ENCODE data around the gene ABCC1.
"Not testable (repeated sequence)": the region's sequence is repeated elsewhere in the genome, so short reads cannot be mapped to it uniquely, and the experiment has no call there.

Gene ABCC1

GRCh38 chr16:15970743-15971439, 21.5 kb downstream of the ABCC1 start:
- no peak for DNase-seq

- DNase-seq, result no peak
Measured at GRCh38 chr16:15971440-15971815, 22.0 kb downstream of the ABCC1 start.

DNA sequence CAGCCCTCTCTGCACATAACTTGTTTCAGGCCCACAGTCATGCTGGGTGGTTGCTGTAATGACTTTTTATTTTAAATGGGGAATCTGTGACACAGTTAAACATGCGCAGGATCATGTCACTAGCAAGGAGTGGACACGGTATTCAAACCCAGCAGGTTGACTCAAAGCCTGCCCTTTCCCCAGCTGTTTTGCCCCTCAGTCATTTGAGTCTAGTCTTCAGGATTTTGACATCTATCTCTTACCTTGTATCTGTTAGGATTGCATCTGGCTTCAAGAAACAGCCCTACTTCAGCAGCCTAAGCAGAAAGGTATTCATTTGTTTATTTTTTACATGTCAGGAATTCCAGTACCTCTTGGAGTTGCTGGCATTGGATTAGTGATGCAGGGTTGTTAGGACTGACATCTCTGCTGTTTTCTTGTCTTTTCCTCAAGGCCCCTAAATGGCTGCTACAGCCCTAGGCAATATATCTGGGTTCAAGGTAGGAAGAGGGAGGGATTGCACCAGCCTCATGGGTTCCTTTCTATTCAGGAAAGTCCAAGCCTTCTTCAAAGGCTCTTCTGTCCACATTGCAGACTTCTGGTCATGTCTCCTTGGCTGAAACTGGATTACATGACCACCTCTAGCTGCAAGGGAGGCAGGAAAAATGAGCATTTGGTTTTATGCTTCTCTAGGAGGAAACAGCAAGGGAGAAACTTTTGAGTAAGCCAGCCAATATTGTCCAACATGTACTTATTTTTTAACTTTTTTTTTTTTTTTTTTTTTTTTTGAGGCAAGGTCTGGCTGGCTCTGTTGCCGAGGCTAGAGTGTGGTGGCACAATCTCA, 22.8 kb downstream of the ABCC1 start:
- DNase-seq, result no peak

GRCh38 chr16:15973421-15973820, 24.0 kb downstream of the ABCC1 start:
- no peak for DNase-seq

- no peak for DNase-seq
Measured at GRCh38 chr16:15974057-15974456, 24.6 kb downstream of the ABCC1 start.

DNA sequence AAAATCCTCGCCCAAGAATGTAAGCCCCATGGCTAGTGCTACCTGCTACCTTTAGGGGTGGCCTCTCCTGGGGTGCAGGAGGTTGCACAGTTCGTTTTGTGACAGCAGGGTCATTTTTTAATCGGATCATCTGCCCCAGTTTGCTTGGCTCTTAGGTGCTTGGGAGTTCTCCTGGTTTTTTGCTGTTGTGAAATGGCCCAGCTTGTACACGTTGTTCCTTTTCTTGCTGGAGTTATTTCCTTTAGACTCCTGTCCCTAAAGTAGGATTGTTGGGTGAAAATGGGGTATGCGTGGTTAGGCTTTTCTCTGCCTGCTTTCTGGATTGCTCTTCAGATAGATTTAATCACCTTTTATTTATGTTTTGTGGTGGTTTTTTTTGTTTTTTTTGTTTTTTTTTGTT, 25.8 kb downstream of the ABCC1 start:
- no peak for DNase-seq

- no peak for DNase-seq
Measured at GRCh38 chr16:15976225-15976812, 26.9 kb downstream of the ABCC1 start.

- DNase-seq, result no peak
Measured at GRCh38 chr16:15976929-15977637, 27.7 kb downstream of the ABCC1 start.

DNA sequence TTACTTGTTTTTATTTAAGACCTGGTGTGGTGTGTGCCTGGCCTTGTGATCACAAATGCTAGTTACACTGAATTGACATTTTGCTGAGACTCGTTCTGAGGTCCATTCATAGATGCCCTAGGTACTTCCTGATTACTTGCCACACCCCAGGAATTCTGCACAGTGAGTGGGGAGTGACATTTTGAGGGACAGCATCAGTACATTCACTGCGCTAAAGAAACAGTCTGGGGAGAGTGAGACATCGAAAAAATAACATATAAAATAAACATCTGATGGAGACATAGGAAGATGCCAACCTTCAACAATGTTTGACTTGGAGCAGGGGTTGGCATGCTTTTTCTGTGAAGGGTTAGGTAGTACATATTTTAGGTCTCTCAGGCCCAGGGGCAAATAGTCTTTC, 30.4 kb downstream of the ABCC1 start:
- DNase-seq, result no peak

- no peak for DNase-seq
Measured at GRCh38 chr16:15980329-15980728, 30.9 kb downstream of the ABCC1 start.

DNA sequence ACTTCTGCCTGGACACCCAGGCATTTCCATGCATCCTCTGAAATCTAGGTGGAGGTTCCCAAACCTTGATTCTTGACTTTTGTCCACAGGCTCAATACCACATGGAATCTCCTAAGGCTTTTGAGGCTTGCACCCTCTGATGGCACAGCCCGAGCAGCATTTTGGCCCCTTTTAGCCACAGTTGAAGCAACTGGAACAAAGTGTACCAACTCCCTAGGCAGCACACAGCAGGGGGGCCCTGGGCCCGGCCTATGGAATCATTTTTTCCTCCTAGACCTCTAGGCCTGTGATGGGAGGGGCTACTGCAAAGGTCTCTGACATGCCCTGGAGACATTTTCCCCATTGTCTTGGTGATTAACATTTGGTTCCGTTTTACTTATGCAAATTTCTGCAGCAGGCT, 32.0 kb downstream of the ABCC1 start:
- no peak for DNase-seq

DNA sequence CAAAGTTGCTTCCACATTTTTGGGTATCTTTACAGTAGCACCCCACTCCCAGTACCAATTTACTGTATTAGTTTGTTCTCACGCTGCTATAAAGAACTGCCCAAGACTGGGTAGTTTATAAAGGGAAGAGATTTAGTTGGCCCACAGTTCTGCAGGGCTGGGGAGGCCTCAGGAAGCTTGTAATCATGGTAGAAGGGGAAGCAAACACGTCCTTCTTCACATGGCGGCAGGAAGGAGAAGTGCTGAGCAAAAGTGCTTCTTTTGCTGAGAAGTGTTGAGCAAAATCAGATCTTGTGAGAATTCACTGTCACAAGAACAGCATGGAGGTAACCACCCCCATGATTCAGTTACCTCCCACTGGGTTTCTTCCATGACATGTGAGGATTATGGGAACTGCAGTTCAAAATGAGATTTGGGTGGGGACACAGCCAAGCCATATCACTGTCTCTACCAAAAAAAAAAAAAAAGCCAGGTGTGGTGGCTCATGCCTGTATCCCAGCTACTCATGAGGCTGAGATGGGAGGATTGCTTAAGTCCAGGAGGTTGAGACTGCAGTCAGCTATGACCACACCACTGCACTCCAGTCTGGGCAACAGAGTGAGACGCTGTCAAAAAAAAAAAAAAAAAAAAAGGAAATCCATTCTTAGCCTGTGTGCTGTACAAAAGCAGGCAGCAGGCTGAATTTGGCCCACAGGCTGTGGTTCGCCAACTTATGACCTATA, 32.9 kb downstream of the ABCC1 start:
- DNase-seq, result not testable (repeated sequence)

DNA sequence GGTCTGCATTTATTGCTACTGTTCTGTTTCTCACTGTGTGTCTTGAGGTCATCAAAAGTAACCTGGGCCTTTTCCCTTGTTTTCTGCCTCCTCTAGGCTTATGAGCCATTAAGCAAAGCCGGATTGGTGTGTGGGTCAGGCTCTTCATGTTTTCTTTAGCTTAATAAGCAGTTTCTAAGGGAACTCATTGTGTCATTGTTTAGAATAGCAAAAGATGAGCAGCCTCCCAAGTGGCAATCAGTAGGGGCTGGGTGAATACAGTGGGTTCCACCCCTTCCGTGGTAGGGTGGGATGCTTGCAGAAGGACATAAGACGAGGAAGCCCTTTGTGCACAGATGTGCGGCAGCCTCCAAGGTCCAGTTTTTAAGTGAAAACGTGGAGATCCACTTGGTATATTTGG, 34.5 kb downstream of the ABCC1 start:
- DNase-seq, result no peak

GRCh38 chr16:15985144-15985543, 35.7 kb downstream of the ABCC1 start:
- no peak for DNase-seq

GRCh38 chr16:15986261-15986660, 36.8 kb downstream of the ABCC1 start:
- no peak for DNase-seq

DNA sequence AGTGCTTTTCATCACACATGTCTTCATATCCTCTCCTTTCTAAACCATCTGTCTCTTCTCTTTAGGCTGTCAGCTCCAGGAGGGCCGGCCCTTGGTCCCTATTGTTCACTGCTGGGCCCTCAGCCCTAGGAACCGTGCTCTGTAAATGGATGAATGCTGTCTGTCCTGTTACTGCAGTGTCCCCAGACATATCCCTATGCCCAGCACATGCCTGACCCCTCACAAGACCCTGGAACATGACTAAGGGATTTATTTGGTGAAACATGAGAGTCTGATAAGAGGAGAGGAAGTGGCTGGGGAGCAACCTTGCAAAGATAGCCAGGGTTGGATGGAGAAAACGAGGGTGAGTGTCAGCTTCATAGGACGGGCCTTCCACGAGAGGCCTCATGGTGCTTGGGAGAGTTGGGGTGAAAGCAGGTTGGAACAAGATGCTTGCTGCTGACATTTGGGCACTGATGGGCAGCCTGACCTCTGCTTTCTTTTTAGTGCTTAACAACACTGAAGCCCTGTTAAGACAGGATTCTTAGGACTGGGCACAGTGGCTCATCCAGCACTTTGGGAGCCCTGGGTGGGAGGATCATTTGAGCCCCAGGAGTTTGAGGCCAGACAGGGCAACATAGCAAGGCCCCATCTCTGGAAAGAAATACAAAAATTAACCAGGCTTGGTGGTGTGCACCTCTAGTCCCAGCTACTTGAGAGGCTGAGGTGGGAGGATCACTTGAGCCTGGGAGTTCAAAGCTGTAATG, 39.0 kb downstream of the ABCC1 start:
- DNase-seq, result no peak

GRCh38 chr16:15990902-15991301, 41.5 kb downstream of the ABCC1 start:
- DNase-seq, result no peak

GRCh38 chr16:15993128-15993527, 43.7 kb downstream of the ABCC1 start:
- DNase-seq, result no peak

- DNase-seq, result no peak
Measured at GRCh38 chr16:15993541-15993940, 44.1 kb downstream of the ABCC1 start.

DNA sequence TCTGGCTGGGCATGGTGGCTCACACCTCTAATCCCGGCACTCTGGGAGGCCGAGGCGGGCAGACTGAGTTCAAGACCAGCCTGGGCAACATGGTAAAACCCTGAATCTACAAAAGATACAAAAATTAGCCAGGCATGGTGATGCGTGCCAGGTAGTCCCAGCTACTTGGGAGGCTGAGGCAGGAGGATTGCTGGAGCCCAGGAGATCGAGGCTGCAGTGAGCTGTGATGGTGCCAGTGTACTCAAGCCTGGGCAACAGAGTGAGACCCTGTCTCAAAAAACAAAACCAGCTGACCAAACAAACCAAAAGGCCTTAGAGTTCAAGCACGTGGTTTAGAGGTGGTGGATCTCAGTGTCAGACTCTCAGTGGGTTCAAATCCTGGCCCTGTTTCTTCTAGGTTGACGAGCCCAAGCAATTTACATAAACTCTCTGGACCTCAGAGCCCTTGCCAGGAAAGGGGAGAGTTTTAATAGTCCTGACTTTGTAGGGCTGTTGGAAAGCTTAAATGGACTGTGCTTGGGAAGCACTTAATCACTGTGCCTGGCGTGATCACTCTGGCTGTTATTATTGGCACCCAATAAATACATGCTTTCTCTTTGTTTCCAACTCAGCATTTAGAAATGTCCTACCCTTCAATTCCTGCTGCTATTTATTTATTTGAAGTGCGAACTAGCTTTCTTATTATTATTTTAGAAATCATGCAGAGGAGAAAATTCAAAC, 44.7 kb downstream of the ABCC1 start:
- no peak for DNase-seq

GRCh38 chr16:15996432-15997109, 47.2 kb downstream of the ABCC1 start:
- no peak for DNase-seq

All from NCI-H2081 treated with DMSO at 0.1 percent for 48 hours (cell line).